Measurements from ENCODE around the gene ARPC3. TPM values are rescaled to one million over a fixed set of nuclear protein-coding genes. Genes with fewer than 3 reads are reported as not detected.

ARPC3 gene
- total and polyA plus RNA-seq, 2 donors (not counting 1 experiment from before 2014, with no cell fraction given): 87.4 to 169 TPM

DNA sequence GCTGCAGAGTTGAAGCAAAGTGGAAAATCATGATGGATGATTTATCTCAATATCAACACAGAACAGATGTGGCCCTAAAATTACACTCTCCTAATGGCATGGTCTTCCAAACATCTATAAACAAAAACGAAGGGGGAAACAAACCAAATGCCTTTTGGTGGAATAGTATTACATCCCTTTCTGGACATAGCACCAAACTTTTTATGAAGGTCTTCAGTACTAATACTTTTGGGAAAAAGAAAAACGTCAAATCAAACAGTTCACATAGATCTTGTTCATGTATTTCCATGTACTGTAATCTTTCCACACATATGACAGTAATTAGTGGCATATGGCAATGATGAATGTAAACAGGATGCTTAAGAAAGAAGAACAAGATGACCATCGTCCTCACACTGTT, 23.7 kb downstream of the ARPC3 start:
- H4K20me1 ChIP-seq (ENCODE audit: control insufficient read depth, extremely low read depth, insufficient read depth, low read length): no peaks in the 10 kb centered on the region
- peak overlapping the region; percentile 20 for H2AFZ ChIP-seq (ENCODE audit: low read length)
- H3K4me1 ChIP-seq (ENCODE audit: control insufficient read depth, extremely low read depth, insufficient read depth, low read length): no peaks in the 10 kb centered on the region
- H3K4me2 ChIP-seq (ENCODE audit: extremely low read depth, insufficient read depth, low read length): peak overlapping the region; percentile 3
- no peak overlapping the region for H3K4me3 ChIP-seq (replicated peaks in 1 of 4; ENCODE audit: control extremely low read depth in 1 of 4, insufficient read depth in 1 of 4, low read depth in 3 of 4, low read length in 4 of 4)
- no peak for DNase-seq (ENCODE audit: low read depth in 2 of 2)
- H3K9me3 ChIP-seq (ENCODE audit: control insufficient read depth, insufficient read depth, low read depth, low read length): no peaks in the 10 kb centered on the region
- H3K27me3 ChIP-seq (ENCODE audit: control insufficient read depth, insufficient read depth, low read length): no peaks in the 10 kb centered on the region
- TF ChIP-seq, protein P1, sequence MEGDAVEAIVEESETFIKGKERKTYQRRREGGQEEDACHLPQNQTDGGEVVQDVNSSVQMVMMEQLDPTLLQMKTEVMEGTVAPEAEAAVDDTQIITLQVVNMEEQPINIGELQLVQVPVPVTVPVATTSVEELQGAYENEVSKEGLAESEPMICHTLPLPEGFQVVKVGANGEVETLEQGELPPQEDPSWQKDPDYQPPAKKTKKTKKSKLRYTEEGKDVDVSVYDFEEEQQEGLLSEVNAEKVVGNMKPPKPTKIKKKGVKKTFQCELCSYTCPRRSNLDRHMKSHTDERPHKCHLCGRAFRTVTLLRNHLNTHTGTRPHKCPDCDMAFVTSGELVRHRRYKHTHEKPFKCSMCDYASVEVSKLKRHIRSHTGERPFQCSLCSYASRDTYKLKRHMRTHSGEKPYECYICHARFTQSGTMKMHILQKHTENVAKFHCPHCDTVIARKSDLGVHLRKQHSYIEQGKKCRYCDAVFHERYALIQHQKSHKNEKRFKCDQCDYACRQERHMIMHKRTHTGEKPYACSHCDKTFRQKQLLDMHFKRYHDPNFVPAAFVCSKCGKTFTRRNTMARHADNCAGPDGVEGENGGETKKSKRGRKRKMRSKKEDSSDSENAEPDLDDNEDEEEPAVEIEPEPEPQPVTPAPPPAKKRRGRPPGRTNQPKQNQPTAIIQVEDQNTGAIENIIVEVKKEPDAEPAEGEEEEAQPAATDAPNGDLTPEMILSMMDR (conservative IDR thresholded peaks at IDR 0.05 in 1 of 2, IDR thresholded peaks at IDR 0.05 in 1 of 2; ENCODE audit: low read depth in 1 of 2, low read length in 2 of 2): no peak
- no peak for TF ChIP-seq EZH2 (IDR thresholded peaks at IDR 0.05; ENCODE audit: low read length, missing control alignments)
- H3K79me2 ChIP-seq (ENCODE audit: control insufficient read depth, insufficient read depth, low read length): no peaks in the 10 kb centered on the region
- no peak overlapping the region for H3K9ac ChIP-seq (ENCODE audit: insufficient read depth, low read length)
- H3K27ac ChIP-seq (ENCODE audit: insufficient read depth, low read length): no peak overlapping the region
- H3K36me3 ChIP-seq (ENCODE audit: control insufficient read depth, insufficient read depth, low read length): no peaks in the 10 kb centered on the region

DNA sequence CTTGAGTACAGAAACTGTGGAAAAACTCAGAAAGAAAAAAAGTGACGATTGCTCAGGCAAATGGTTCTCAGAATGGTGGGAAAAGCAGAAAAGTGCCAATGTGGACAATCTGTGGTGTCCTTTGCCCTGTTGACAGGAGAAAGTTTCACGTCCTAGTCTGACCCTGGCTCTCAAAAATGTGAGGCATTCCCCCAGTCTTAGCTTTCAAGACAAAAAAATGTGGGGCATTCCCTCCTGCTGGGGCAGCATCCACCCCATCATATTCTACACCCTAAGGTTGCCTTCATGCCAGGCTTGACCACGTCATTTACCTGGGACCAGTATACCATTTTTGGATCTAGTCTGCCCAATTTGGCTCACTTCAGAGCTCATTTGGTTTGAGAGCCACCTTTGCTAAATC, 25.9 kb downstream of the ARPC3 start:
- Histone ChIP-seq H3K27ac (ENCODE audit: insufficient read depth, low read length) (no peak overlapping the region), H2AFZ (ENCODE audit: low read length) (no peak overlapping the region)
- no peak for TF ChIP-seq EZH2 (IDR thresholded peaks at IDR 0.05; ENCODE audit: low read length, missing control alignments)
- TF ChIP-seq, protein P1 (conservative IDR thresholded peaks at IDR 0.05 in 1 of 2, IDR thresholded peaks at IDR 0.05 in 1 of 2; ENCODE audit: low read depth in 1 of 2, low read length in 2 of 2): no peak

DNA sequence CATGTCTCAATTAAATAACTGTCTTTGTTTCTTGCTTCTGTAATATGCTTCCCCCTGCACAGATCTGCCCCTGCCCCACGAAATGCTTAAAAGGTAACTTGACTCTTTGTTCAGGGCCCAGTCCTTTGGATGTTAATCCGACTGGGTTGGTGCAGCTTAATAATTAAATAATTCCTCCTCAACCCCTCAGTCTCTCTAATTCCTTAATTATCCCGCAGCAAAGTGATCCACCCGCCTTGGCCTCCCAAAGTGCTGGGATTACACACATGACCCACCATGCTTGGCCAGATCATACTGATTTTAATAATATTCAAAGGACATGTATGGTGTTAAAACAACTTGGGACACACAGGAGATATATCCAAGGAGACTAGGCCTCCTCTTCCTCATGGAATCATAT, 28.4 kb downstream of the ARPC3 start:
- no peaks in the 10 kb centered on the region for H3K9me3 ChIP-seq (ENCODE audit: control insufficient read depth, insufficient read depth, low read depth, low read length)
- H3K9ac ChIP-seq (ENCODE audit: insufficient read depth, low read length): no peak overlapping the region
- no peaks in the 10 kb centered on the region for H3K79me2 ChIP-seq (ENCODE audit: control insufficient read depth, insufficient read depth, low read length)
- no peak overlapping the region for H3K27ac ChIP-seq (ENCODE audit: insufficient read depth, low read length)
- no peak for DNase-seq (ENCODE audit: low read depth in 2 of 2)
- no peaks in the 10 kb centered on the region for H3K27me3 ChIP-seq (ENCODE audit: control insufficient read depth, insufficient read depth, low read length)
- H3K4me3 ChIP-seq (replicated peaks in 1 of 4; ENCODE audit: control extremely low read depth in 1 of 4, insufficient read depth in 1 of 4, low read depth in 3 of 4, low read length in 4 of 4): no peak overlapping the region
- H3K4me1 ChIP-seq (ENCODE audit: control insufficient read depth, extremely low read depth, insufficient read depth, low read length): no peaks in the 10 kb centered on the region
- no peaks in the 10 kb centered on the region for H4K20me1 ChIP-seq (ENCODE audit: control insufficient read depth, extremely low read depth, insufficient read depth, low read length)
- no peak overlapping the region for H3K4me2 ChIP-seq (ENCODE audit: extremely low read depth, insufficient read depth, low read length)
- H2AFZ ChIP-seq (ENCODE audit: low read length): no peak overlapping the region
- TF ChIP-seq EZH2 (IDR thresholded peaks at IDR 0.05; ENCODE audit: low read length, missing control alignments): no peak
- TF ChIP-seq, protein P1 (conservative IDR thresholded peaks at IDR 0.05 in 1 of 2, IDR thresholded peaks at IDR 0.05 in 1 of 2; ENCODE audit: low read depth in 1 of 2, low read length in 2 of 2): no peak
- H3K36me3 ChIP-seq (ENCODE audit: control insufficient read depth, insufficient read depth, low read length): no peaks in the 10 kb centered on the region

More for the DNA sequence above, 25.9 kb downstream of the ARPC3 start:
- Histone ChIP-seq H3K27me3 (ENCODE audit: control insufficient read depth, insufficient read depth, low read length) (no peaks in the 10 kb centered on the region), H3K4me2 (ENCODE audit: extremely low read depth, insufficient read depth, low read length) (no peak overlapping the region), H4K20me1 (ENCODE audit: control insufficient read depth, extremely low read depth, insufficient read depth, low read length) (no peaks in the 10 kb centered on the region), H3K4me3 (replicated peaks in 1 of 4; ENCODE audit: control extremely low read depth in 1 of 4, insufficient read depth in 1 of 4, low read depth in 3 of 4, low read length in 4 of 4) (no peak overlapping the region), H3K9ac (ENCODE audit: insufficient read depth, low read length) (no peak overlapping the region), H3K9me3 (ENCODE audit: control insufficient read depth, insufficient read depth, low read depth, low read length) (no peaks in the 10 kb centered on the region), H3K4me1 (ENCODE audit: control insufficient read depth, extremely low read depth, insufficient read depth, low read length) (no peaks in the 10 kb centered on the region), H3K79me2 (ENCODE audit: control insufficient read depth, insufficient read depth, low read length) (no peaks in the 10 kb centered on the region), H3K36me3 (ENCODE audit: control insufficient read depth, insufficient read depth, low read length) (no peaks in the 10 kb centered on the region)
- DNase-seq (ENCODE audit: low read depth in 2 of 2): no peak
